T-helper 17 cell (primary cell): ENCODE data around the gene OBSCN. TPM values are rescaled to one million over a fixed set of nuclear protein-coding genes. Genes with fewer than 3 reads are reported as not detected.

Source experiments
- ATAC-seq: fragments of 150-1000 bp; cut with Tn5 transposase; 2 replicates; pipeline ENCODE4 v1.10.0; 2021; ENCODE audit warnings: mild to moderate bottlenecking, moderate library complexity
- DNase-seq, 3 donors: peaks; one replicate each; pipeline versions ENCODE4 v3.0.0 to v3.0.0-alpha.2; 2020 to 2021
- H3K9me3 ChIP-seq: one replicate; pipeline ENCODE4 v1.7.0; 2013; ENCODE audit warnings: low read length, mild to moderate bottlenecking; ENCODE audit not compliant: control insufficient read depth, poor library complexity, severe bottlenecking
- H3K27ac Mint-ChIP-seq: one replicate; pipeline ENCODE4 v1.8.0; 2022; ENCODE audit warnings: mild to moderate bottlenecking, moderate library complexity, mixed read lengths
- H3K27me3 Mint-ChIP-seq: one replicate; pipeline ENCODE4 v1.8.0; 2022; ENCODE audit warnings: mixed read lengths
- H3K36me3 Mint-ChIP-seq: one replicate; pipeline ENCODE4 v1.8.0; 2022; ENCODE audit warnings: low read depth, mixed read lengths
- H3K4me1 Mint-ChIP-seq: one replicate; pipeline ENCODE4 v1.8.0; 2022; ENCODE audit warnings: mild to moderate bottlenecking, mixed read lengths
- H3K4me3 Mint-ChIP-seq: one replicate; pipeline ENCODE4 v1.8.0; 2022; ENCODE audit warnings: mild to moderate bottlenecking, moderate library complexity, mixed read lengths
- total RNA-seq, 4 donors: library from RNA in 2 of 4; stranded (reverse) in 2 of 4; gene quantifications; one replicate each; pipeline ENCODE4 v1.2.3 and lab custom pipeline; 2022 to 2026

The OBSCN gene
- total RNA-seq, 2 donors from 2014 or later, result 23.1 to 34.2 TPM

DNA sequence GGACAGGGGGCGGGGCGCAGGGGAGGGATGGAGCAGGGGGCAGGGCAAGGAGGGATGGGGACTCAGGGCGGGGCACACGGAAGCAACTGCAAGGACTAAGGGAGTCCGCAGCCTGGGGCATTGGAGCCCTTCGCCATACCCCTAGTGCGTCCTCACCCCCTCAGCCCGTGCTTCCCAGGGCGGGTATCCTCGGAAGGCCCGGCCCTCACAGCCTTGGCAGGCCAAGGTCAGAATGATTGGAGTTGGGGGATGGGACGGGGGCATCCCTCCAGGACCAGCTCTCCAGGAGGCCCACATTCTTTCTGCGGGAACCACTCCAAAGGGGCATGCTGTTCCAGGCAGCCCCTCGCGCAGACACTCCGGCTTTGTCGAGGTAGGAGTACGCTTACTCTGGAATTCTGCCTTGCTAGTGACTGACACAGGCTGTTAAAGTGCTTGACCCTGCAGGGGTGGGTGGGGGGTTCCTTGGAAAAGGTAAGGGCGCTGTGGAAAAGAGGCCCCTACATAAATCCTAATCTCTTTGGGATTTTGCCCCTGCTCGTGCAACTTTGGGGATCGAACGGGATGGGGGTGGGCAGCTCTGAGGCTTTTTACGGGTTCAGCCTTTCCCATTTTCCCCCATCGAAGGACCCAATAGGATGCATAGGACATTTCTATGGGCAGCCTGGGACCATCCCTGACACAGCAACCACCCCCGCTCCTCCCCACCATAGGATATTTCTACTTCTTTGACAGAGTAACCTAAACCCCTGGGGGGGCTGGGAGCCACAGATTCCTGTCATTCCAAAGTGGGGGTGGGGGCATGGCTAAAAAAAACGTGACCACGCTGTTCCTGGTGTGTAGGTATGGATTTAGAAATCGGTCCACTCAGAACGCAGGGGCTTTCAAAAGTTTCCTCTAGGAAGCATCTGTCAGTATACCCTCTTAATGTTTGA lies 199.5 kb downstream of the OBSCN start:
- DNase-seq, result no peak
- H3K4me3 Mint-ChIP-seq, result peak overlapping the region; percentile 95
- no peak for ATAC-seq
- H3K27ac Mint-ChIP-seq, result peak overlapping the region; percentile 93
- H3K4me1 Mint-ChIP-seq, result peaks cover 37% of the 10 kb centered on the region
- no peaks in the 10 kb centered on the region for H3K36me3 Mint-ChIP-seq
- H3K27me3 Mint-ChIP-seq, result no peaks in the 10 kb centered on the region
- H3K9me3 ChIP-seq, result no peaks in the 10 kb centered on the region

DNA sequence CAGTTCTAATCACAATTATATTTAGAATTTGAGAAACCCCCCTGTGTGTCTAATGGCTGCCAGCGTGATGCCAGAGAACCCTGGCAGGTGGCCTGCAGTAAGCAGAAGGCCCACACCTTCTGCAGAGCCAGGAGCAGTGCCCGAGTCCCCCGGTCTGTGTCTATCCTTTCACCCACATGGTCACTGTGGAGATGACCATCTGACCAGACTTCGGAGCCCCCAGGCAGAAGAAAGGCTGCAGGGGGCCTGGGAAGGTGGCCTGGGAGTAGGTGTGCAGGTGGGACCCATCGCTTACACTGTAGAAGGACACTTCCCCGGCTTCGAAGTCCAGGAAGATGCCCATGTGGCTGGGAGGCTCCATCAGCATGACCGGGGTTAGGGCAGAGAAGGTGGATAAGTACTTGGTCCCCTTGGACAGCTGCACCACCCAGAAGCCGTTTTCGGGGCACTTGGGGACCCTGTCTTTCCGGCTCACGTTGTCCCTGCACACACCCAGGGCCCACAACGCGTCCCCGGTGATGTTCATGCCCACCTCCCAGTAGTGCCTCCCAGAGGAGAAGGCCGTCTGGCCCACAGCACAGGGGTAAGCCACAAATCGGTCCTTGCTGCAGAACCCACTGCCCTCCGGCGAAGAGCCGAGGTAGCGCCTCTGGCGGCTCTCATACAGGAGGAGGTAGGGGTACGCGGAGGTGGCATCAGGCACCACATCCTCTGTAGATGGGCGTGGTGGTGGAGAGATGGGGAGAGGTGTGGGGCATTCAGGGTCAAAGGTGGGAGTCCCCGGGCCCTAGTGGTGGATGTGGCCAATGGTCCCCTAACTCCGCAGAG lies 200.4 kb downstream of the OBSCN start:
- H3K27ac Mint-ChIP-seq, result no peak overlapping the region
- H3K36me3 Mint-ChIP-seq, result no peaks in the 10 kb centered on the region
- H3K4me1 Mint-ChIP-seq, result peaks cover 29% of the 10 kb centered on the region
- peak overlapping the region; percentile 95 for H3K4me3 Mint-ChIP-seq
- ATAC-seq (no peak), DNase-seq (no peak)
- no peaks in the 10 kb centered on the region for H3K27me3 Mint-ChIP-seq
- H3K9me3 ChIP-seq, result no peaks in the 10 kb centered on the region

DNA sequence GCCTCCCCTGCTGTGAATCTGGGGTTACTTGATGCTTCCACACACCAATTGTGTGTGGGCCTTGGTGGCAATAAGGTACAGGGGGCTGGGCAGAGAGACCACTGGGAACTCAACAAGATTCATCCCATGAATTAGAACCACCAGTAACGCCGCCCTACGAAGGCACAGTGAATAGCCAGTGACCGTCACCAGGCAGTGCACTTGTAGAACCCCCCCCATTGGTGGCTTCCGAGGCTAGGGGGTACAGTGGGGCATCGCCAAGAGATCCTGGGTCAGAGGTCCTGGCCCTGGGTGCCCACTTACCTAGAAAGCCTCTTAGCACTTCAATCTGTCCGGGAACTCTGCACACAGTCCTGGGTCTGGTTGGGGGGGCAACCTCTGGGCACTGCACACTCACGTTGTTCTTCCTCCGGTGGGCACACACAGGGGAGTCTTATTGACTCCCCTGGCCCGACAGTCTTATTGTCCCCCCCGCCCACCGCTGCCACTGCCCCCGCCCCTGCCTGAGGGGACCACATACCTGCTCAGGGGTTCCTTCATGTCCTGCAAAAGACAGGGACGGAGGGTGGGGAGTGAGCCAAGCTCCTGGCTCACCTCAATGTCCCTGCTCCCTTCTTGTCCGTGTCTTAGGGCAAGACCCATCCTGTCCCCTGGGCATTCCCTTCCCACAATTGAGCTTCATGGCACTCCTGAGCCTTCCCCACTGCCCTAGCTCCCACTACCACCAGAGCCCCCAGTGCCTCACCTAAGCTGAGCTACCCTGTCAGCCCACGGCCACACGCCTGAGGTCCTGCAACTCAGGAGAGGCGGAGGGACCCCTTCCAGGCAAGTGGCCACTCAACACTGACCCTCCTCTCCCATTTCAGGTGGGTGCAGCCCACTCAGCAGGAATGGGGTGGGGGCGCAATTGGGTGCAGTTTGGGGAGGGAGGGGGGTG lies 201.3 kb downstream of the OBSCN start:
- DNase-seq (no peak), ATAC-seq (no peak)
- H3K9me3 ChIP-seq, result no peaks in the 10 kb centered on the region
- H3K36me3 Mint-ChIP-seq, result no peaks in the 10 kb centered on the region
- peaks cover 20% of the 10 kb centered on the region for H3K4me1 Mint-ChIP-seq
- no peak overlapping the region for H3K27ac Mint-ChIP-seq
- no peaks in the 10 kb centered on the region for H3K27me3 Mint-ChIP-seq
- no peak overlapping the region for H3K4me3 Mint-ChIP-seq

DNA sequence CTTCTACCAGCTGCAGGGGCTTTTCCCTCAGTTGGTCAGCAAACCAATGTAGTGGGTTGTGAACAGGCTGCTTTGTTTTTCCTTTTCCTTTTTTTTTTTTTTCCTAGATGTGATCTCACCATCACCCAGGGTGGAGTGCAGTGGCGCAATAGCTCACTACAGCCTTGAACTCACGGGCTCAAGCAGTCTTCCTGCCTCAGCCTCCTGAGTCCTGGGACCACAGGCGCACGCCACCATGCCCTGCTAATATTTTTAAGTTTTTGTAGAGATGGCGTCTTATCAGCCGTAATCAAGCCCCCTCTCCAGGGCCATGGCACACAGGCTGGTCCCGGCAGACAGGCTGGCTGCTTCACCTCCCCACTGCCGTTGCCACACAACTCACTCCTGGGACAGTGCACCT lies 202.2 kb downstream of the OBSCN start:
- no peaks in the 10 kb centered on the region for H3K9me3 ChIP-seq
- Mint-ChIP-seq H3K36me3 (no peaks in the 10 kb centered on the region), H3K4me1 (peaks cover 12% of the 10 kb centered on the region), H3K27ac (no peak overlapping the region), H3K4me3 (no peak overlapping the region), H3K27me3 (peaks cover under 1% of the 10 kb centered on the region)
- DNase-seq (no peak), ATAC-seq (no peak)

DNA sequence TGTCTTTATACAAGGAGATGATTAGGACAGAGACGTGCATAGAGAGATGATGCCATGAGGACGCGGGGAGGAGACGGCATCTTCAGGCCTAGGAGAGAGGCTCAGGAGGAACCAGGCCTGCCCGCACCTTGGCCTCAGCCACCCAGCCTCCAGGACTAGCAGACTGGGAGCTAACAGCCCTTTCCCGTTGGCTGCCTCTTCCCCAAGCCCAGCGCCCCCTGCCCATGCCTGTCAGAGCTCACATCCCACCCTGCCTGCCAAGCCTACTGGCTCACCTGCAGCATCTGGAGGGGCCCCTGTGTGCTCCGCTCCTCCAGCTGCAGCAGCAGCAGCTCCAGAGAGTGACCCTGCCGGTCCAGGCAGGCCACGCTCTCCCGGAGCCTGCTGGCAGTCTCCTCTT lies 202.8 kb downstream of the OBSCN start:
- DNase-seq, result no peak
- H3K36me3 Mint-ChIP-seq, result no peaks in the 10 kb centered on the region
- peaks cover 10% of the 10 kb centered on the region for H3K4me1 Mint-ChIP-seq
- H3K4me3 Mint-ChIP-seq, result no peak overlapping the region
- peaks cover 7% of the 10 kb centered on the region for H3K27me3 Mint-ChIP-seq
- no peaks in the 10 kb centered on the region for H3K9me3 ChIP-seq
- peak overlapping the region; percentile 72 for H3K27ac Mint-ChIP-seq
- no peak for ATAC-seq

DNA sequence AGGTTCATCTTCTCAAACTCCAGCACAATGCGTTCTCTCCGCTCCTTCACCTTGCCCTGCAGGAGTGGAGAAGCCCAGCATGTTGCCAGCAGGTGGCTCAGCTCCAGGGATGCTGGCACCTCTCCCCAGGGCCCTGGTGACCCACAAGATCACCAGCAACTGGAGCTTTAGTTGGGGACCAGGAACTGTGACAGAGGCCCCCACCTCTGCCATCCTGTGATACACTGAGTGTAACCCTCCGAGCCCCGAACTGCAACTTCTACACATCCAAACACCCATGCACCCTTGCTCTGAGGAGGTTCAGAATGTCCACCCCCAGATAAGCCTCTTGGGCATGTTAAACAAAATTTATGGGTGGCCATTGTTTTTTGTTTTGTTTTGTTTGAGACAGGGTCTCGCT lies 203.3 kb downstream of the OBSCN start:
- peak overlapping the region; percentile 72 for H3K27ac Mint-ChIP-seq
- no peaks in the 10 kb centered on the region for H3K9me3 ChIP-seq
- ATAC-seq (no peak), DNase-seq (no peak)
- H3K4me1 Mint-ChIP-seq, result peaks cover 13% of the 10 kb centered on the region
- H3K27me3 Mint-ChIP-seq, result peaks cover 10% of the 10 kb centered on the region
- no peaks in the 10 kb centered on the region for H3K36me3 Mint-ChIP-seq
- no peak overlapping the region for H3K4me3 Mint-ChIP-seq

DNA sequence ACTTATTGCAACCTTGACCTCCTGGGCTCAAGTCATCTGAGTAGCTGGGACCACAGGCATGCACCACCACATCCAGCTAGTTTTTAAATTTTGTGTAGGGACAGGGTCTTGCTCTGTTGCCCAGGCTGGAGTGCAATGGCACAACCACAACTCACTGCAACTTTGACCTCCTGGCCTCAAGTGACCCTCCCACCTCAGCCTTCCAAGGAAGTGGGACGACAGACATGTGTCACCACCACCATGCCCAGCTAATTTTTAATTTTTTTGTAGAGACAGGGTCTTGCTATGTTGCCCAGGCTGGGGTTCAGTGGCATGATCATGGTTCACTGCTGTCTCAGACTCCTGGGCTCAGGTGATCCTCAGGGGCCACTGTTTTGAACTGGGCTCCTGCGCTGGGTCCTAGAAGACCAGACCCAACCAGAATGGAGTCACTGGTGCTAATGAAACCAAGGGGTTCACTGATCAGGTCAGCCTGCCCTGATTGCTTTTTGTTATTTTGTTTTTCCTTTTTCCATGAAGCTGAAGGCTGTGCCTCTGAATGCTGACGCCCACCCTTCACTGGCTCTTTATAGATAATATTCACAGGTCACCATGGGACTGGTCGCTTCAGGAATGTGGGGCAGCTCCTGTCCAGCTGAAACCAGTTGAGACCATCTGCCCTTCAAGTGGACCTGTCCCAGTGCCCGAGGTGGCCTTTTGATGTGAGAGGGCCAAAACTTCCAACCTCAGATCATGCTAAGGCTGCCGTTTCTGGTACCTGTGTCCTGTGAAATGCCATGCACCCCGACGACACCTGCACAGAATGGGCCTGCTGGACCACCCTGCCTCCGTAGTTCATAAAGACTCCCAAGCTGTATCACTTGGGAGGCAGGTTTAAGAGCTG lies 203.9 kb downstream of the OBSCN start:
- DNase-seq (no peak), ATAC-seq (no peak)
- H3K9me3 ChIP-seq, result no peaks in the 10 kb centered on the region
- Mint-ChIP-seq H3K27ac (peak overlapping the region; percentile 75), H3K27me3 (peaks cover 10% of the 10 kb centered on the region), H3K36me3 (no peaks in the 10 kb centered on the region), H3K4me1 (peaks cover 17% of the 10 kb centered on the region), H3K4me3 (no peak overlapping the region)

DNA sequence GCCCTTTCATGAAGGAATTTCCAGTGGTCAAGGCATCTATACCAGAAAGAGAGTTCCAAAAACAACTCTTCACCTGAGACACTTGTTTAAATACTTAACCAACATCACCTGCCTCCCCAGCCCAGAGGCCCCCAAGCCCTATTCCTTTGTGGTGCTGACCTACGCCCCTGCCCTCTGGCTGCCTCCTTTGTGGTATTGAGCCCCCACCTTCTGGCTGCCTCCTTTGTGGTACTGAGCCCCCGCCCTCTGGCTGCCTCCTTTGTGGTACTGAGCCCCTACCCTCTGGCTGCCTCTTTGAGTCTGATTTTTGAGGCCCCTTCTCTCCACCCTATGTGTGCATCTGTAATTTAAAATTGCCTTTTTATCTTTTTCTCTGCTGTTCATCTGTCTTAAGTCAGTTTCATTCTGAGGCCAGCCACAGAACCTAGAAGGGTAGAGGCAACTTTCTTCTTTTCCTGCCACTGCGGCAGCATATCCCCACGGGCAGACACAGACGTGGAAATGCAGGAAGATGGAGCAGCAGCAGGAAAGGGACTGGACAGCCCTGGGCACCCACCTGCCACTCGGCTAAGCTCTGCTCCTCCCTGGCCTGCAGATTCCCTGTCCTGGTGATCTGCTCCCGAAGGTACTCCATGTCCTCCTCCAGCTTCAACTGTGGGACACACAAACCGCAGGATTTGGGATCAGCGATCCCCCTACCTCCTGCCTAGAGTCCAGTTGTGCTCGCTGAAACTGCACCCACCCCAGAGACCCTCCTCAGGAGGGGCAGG lies 205.6 kb downstream of the OBSCN start:
- Mint-ChIP-seq H3K27ac (peak overlapping the region; percentile 60), H3K36me3 (no peaks in the 10 kb centered on the region), H3K4me3 (no peak overlapping the region), H3K27me3 (peaks cover 19% of the 10 kb centered on the region), H3K4me1 (peaks cover 20% of the 10 kb centered on the region)
- DNase-seq (no peak), ATAC-seq (no peak)
- no peaks in the 10 kb centered on the region for H3K9me3 ChIP-seq

DNA sequence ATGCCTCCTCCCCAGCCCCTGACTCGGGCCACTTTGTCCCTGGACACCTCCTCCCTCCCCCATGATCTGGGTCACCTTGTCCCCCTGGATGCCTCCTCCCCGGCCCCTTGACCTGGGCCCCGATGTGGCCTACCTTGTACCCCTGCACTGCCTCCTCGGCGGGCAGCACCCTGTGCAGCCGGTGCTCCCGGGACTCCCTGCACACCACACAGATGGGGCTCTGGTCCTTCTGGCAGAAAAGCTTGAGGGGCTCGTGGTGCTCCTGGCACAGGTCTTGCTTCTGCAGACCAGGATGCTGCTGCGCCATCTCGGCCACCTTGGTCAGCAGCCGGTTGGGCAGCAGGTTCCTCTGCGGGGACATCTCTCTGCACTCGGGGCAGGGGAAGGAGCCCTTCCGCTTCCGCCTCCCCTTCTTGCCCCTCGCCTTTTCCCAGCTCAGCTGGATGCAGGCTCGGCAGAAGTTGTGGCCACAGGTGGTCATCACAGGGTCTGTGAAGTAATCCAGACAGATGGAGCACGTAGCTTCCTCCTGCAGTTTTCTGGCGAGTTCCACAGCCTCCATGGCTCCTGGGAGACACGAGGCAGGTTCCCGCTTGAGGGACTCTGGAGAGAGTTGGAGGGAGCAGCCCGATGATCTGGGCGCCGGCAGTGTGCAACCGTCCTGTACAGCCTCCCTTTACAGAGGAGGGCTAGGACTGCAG lies 206.8 kb downstream of the OBSCN start:
- H3K4me1 Mint-ChIP-seq, result peaks cover 18% of the 10 kb centered on the region
- H3K4me3 Mint-ChIP-seq, result no peak overlapping the region
- no peak for DNase-seq
- no peaks in the 10 kb centered on the region for H3K9me3 ChIP-seq
- no peak for ATAC-seq
- H3K27me3 Mint-ChIP-seq, result peaks cover 20% of the 10 kb centered on the region
- no peaks in the 10 kb centered on the region for H3K36me3 Mint-ChIP-seq
- H3K27ac Mint-ChIP-seq, result no peak overlapping the region

DNA sequence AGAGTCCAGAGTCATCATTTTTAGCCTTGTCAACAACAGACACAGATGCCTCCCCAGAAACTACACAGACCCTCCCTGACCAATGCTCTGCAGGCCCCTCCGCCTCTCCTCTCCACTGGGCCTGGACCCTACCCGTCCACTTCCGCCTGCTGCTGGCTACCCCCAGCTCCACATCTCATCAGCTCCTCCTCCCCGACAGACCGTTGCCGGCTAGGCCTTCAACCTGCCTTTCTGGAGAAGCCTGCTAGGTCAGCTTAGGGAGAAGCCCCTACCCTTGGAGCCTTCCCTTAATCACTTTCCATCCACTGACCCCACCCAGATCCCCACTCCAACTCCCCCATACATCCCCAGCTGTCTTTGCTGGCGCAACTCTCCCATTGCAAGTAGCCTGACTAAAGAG lies 207.4 kb downstream of the OBSCN start:
- no peak for DNase-seq
- H3K4me3 Mint-ChIP-seq, result peak overlapping the region; percentile 89
- ATAC-seq, result no peak
- H3K27ac Mint-ChIP-seq, result no peak overlapping the region
- peaks cover 20% of the 10 kb centered on the region for H3K27me3 Mint-ChIP-seq
- H3K9me3 ChIP-seq, result no peaks in the 10 kb centered on the region
- no peaks in the 10 kb centered on the region for H3K36me3 Mint-ChIP-seq
- H3K4me1 Mint-ChIP-seq, result peaks cover 17% of the 10 kb centered on the region

DNA sequence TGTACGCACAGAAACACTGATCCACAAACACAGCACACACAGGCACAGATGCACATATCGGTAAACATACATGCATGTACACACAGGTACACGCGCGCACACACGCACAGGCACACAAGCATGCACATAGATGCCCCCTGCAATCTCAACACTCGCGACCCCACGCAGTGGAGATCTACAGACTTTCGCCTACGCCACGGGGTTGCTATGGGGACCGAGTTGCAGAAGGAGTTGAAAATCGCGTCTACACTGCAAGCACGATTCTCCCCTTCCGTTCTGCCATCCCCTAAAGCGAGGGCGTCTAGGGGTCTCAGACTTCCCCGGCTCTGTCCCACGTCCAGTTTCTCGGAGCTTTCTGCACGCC lies 208.0 kb downstream of the OBSCN start:
- peaks cover 20% of the 10 kb centered on the region for H3K27me3 Mint-ChIP-seq
- H3K4me3 Mint-ChIP-seq, result peak overlapping the region; percentile 89
- H3K4me1 Mint-ChIP-seq, result peaks cover 19% of the 10 kb centered on the region
- no peaks in the 10 kb centered on the region for H3K9me3 ChIP-seq
- ATAC-seq (peak; percentile 14), DNase-seq (no peak)
- no peaks in the 10 kb centered on the region for H3K36me3 Mint-ChIP-seq
- H3K27ac Mint-ChIP-seq, result no peak overlapping the region
